Mucosa of descending colon (tissue), 3 donors: Measurements from ENCODE around the gene STK32B. TPM values are rescaled to one million over a fixed set of nuclear protein-coding genes. Genes with fewer than 3 reads are reported as not detected.

ENCODE experiments used
- ATAC-seq: fragments of 200-7000 bp; cut with Tn5 transposase; one replicate; pipeline ENCODE4 v1.9.1; 2020; ENCODE audit warnings: mild to moderate bottlenecking, moderate library complexity
- DNase-seq, 3 donors: peaks; one replicate each; pipeline ENCODE4 v3.0.0-alpha.2; 2020
- H3K36me3 ChIP-seq: fragments of 200-600 bp; one replicate; pipeline ENCODE4 v1.8.0; 2021; ENCODE audit warnings: low read depth, mild to moderate bottlenecking
- H3K4me1 ChIP-seq: fragments of 200-600 bp; one replicate; pipeline ENCODE4 v1.8.0; 2021; ENCODE audit warnings: low read depth, mild to moderate bottlenecking
- H3K4me3 ChIP-seq: fragments of 200-600 bp; one replicate; pipeline ENCODE4 v1.8.0; 2021; ENCODE audit warnings: mild to moderate bottlenecking
- H3K9me3 ChIP-seq: fragments of 200-600 bp; one replicate; pipeline ENCODE4 v1.8.0; 2021; ENCODE audit warnings: mild to moderate bottlenecking
- CTCF ChIP-seq: fragments of 200-600 bp; IDR thresholded peaks from one replicate; pipeline ENCODE4 v1.8.0; 2022; ENCODE audit warnings: antibody characterized with exemption, mild to moderate bottlenecking
- intact Hi-C, 2 donors: fragments of 100-400 bp; cut with DNase I in 1 of 2; cut with micrococcal nuclease in 1 of 2; formaldehyde crosslinking; loops; one replicate each; pipeline versions ENCODE4 v1.11.0 to v1.11.1; 2022; cut with DNase I, micrococcal nuclease
- total RNA-seq, 3 donors: library from RNA; stranded (reverse); fragmentation: NEBNext Ultra II Directional in 2 of 3; extraction: Animal tissue kit (Norgen Biotek cat#: 25700) in 2 of 3; gene quantifications; one replicate each; pipeline versions ENCODE4 v1.2.1 to v1.2.4, GENCODE V29; 2021 to 2023
- donor health status: DM: no; HTN: no; CAD: no; lungs with moderate emphysema.
- donor health status: DM: no; HTN: no; CAD: no.
- donor health status: DM: no; HTN: yes; CAD: no.

The STK32B gene
- total RNA-seq, 3 donors from 2014 or later: 0.67 to 2.2 (median 1.1) TPM

- Histone ChIP-seq H3K4me1 (no peaks in the 10 kb centered on the region), H3K9me3 (no peaks in the 10 kb centered on the region), H3K4me3 (no peak overlapping the region), H3K36me3 (no peaks in the 10 kb centered on the region)
- DNase-seq (no peak), ATAC-seq (no peak)
- intact Hi-C loops: no loop called here
- no peak for TF ChIP-seq CTCF
These were observed 400.9 kb downstream of the STK32B start for GRCh38 chr4:5452156-5452555.

DNA sequence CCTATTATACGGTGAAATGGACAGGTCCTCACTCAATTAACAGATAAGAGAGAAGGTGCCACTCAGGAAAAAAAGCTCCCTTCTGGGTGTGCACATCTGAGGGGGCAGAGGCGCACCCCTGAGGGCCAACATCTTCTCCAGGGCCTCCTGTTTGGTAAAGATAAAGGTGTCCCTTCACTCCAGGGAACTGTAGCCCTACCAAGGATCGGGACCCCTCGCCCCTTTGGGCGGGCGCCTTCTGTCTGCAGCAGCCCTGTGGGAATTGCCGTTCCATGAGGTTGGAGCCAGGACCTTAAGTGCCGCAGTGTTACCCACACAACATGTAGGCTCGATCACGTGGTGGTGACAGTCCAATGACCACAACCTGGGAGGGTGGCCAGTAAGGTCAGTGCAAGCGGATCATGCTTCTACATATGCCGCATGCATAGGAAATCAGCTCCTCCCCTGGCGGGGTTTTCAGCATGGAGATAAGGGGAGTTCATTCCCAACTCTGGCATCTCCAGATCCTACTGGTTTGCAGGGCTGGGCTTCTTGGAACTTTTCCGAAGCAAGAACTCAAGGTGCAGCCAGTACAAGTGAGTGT lies 403.8 kb downstream of the STK32B start:
- no peak for ATAC-seq

GRCh38 chr4:5456296-5456845 lies 405.1 kb downstream of the STK32B start:
- TF ChIP-seq CTCF: no peak
- no peak for DNase-seq
- ATAC-seq: no peak
- Histone ChIP-seq H3K4me3 (no peak overlapping the region), H3K9me3 (no peaks in the 10 kb centered on the region), H3K4me1 (no peaks in the 10 kb centered on the region), H3K36me3 (no peaks in the 10 kb centered on the region)
- intact Hi-C loops: no loop called here

More for the DNA sequence above, 403.8 kb downstream of the STK32B start:
- intact Hi-C loops: no loop called here
- Histone ChIP-seq H3K4me3 (no peak overlapping the region), H3K36me3 (no peaks in the 10 kb centered on the region), H3K4me1 (no peaks in the 10 kb centered on the region), H3K9me3 (no peaks in the 10 kb centered on the region)
- no peak for DNase-seq
- no peak for TF ChIP-seq CTCF

DNA sequence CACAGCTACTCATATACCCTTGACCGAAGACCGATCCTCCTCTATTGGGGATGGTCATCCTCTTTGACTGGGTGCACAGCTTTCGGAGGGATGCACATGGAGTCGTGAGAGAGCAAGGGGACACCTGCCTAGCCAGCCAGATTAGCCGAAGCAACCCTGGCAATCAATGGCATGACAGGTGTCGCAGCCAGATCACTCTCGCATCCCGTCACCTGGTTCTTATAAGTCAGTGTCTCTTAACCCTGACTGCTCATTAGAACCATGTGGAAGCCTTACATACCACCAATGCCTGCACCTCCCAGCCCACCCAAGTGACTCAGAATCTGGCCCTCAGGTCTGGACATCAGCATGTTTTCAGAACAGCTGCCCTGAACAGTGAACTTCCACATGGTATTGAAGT lies 407.4 kb downstream of the STK32B start:
- no peak for TF ChIP-seq CTCF
- intact Hi-C loops: no loop called here
- no peak for DNase-seq
- H3K4me1 ChIP-seq: no peaks in the 10 kb centered on the region
- no peaks in the 10 kb centered on the region for H3K36me3 ChIP-seq
- no peak for ATAC-seq
- H3K4me3 ChIP-seq: no peak overlapping the region
- no peaks in the 10 kb centered on the region for H3K9me3 ChIP-seq

GRCh38 chr4:5459236-5459635 lies 408.0 kb downstream of the STK32B start:
- no peaks in the 10 kb centered on the region for H3K36me3 ChIP-seq
- no peaks in the 10 kb centered on the region for H3K4me1 ChIP-seq
- intact Hi-C loops: no loop called here
- TF ChIP-seq CTCF: no peak
- H3K4me3 ChIP-seq: no peak overlapping the region
- DNase-seq: no peak
- H3K9me3 ChIP-seq: no peaks in the 10 kb centered on the region
- ATAC-seq: no peak
